ENCODE data around the gene LUC7L.
"Not testable (repeated sequence)": the region's sequence is repeated elsewhere in the genome, so short reads cannot be mapped to it uniquely, and the experiment has no call there.

The LUC7L gene

GRCh38 chr16:172374-172941 lies 56.8 kb downstream of the LUC7L start, which contains the start of gene HBA2:
TSS of gene HBA2 (plus strand) at chr16:172876. CDS start at chr16:172913, 37 bp downstream.
- not testable (repeated sequence) for H3K9ac ChIP-seq (ENCODE audit: low read length in 2 of 2); H3K36me3 ChIP-seq (ENCODE audit: control insufficient read depth in 2 of 2, insufficient read depth in 2 of 2, low read length in 2 of 2); H3K27ac ChIP-seq (ENCODE audit: low read length); H3K9me3 ChIP-seq (ENCODE audit: control insufficient read depth in 2 of 2, low read length in 2 of 2); H3K4me1 ChIP-seq (ENCODE audit: control insufficient read depth, insufficient read depth, low read length); H3K4me3 ChIP-seq (ENCODE audit: low read length in 2 of 2)
- H3K27me3 ChIP-seq (ENCODE audit: control insufficient read depth in 1 of 2, insufficient read depth in 2 of 2, low read length in 2 of 2), result peaks cover 32 to 50% of the 10 kb centered on the region in 2 donors

- peaks cover 10% of the 10 kb centered on the region for H3K4me1 ChIP-seq (ENCODE audit: control insufficient read depth, insufficient read depth, low read length)
- no peaks in the 10 kb centered on the region for H3K9me3 ChIP-seq (ENCODE audit: control insufficient read depth in 2 of 2, low read length in 2 of 2)
- no peaks in the 10 kb centered on the region for H3K36me3 ChIP-seq (ENCODE audit: control insufficient read depth in 2 of 2, insufficient read depth in 2 of 2, low read length in 2 of 2)
- no peak overlapping the region for H3K4me3 ChIP-seq (ENCODE audit: low read length in 2 of 2)
- H3K9ac ChIP-seq (ENCODE audit: low read length in 2 of 2), result no peak overlapping the region
- peaks cover 44 to 61% of the 10 kb centered on the region in 2 donors for H3K27me3 ChIP-seq (ENCODE audit: control insufficient read depth in 1 of 2, insufficient read depth in 2 of 2, low read length in 2 of 2)
- no peak overlapping the region for H3K27ac ChIP-seq (ENCODE audit: low read length)
Measured at GRCh38 chr16:170788-171187, 58.5 kb downstream of the LUC7L start.

GRCh38 chr16:170088-170507 lies 59.2 kb downstream of the LUC7L start:
- peaks cover 17% of the 10 kb centered on the region for H3K4me1 ChIP-seq (ENCODE audit: control insufficient read depth, insufficient read depth, low read length)
- H3K4me3 ChIP-seq (ENCODE audit: low read length in 2 of 2); H3K9me3 ChIP-seq (ENCODE audit: control insufficient read depth in 2 of 2, low read length in 2 of 2); H3K27ac ChIP-seq (ENCODE audit: low read length); H3K36me3 ChIP-seq (ENCODE audit: control insufficient read depth in 2 of 2, insufficient read depth in 2 of 2, low read length in 2 of 2); H3K9ac ChIP-seq (ENCODE audit: low read length in 2 of 2): not testable (repeated sequence)
- H3K27me3 ChIP-seq (ENCODE audit: control insufficient read depth in 1 of 2, insufficient read depth in 2 of 2, low read length in 2 of 2), result peaks cover 45 to 61% of the 10 kb centered on the region in 2 donors

GRCh38 chr16:169014-169413 lies 60.2 kb downstream of the LUC7L start:
- Histone ChIP-seq H3K4me3 (ENCODE audit: low read length in 2 of 2) (no peak overlapping the region), H3K27ac (ENCODE audit: low read length) (no peak overlapping the region), H3K9me3 (ENCODE audit: control insufficient read depth in 2 of 2, low read length in 2 of 2) (no peaks in the 10 kb centered on the region), H3K4me1 (ENCODE audit: control insufficient read depth, insufficient read depth, low read length) (peaks cover 18% of the 10 kb centered on the region), H3K9ac (ENCODE audit: low read length in 2 of 2) (no peak overlapping the region), H3K27me3 (ENCODE audit: control insufficient read depth in 1 of 2, insufficient read depth in 2 of 2, low read length in 2 of 2) (peaks cover 40 to 54% of the 10 kb centered on the region in 2 donors), H3K36me3 (ENCODE audit: control insufficient read depth in 2 of 2, insufficient read depth in 2 of 2, low read length in 2 of 2) (no peaks in the 10 kb centered on the region)

GRCh38 chr16:168424-168823 lies 60.8 kb downstream of the LUC7L start:
- Histone ChIP-seq H3K4me3 (ENCODE audit: low read length in 2 of 2) (no peak overlapping the region), H3K27me3 (ENCODE audit: control insufficient read depth in 1 of 2, insufficient read depth in 2 of 2, low read length in 2 of 2) (peaks cover 40 to 54% of the 10 kb centered on the region in 2 donors), H3K4me1 (ENCODE audit: control insufficient read depth, insufficient read depth, low read length) (peaks cover 18% of the 10 kb centered on the region), H3K36me3 (ENCODE audit: control insufficient read depth in 2 of 2, insufficient read depth in 2 of 2, low read length in 2 of 2) (no peaks in the 10 kb centered on the region), H3K27ac (ENCODE audit: low read length) (no peak overlapping the region), H3K9ac (ENCODE audit: low read length in 2 of 2) (no peak overlapping the region), H3K9me3 (ENCODE audit: control insufficient read depth in 2 of 2, low read length in 2 of 2) (no peaks in the 10 kb centered on the region)

- Histone ChIP-seq H3K27ac (ENCODE audit: low read length) (no peak overlapping the region), H3K27me3 (ENCODE audit: control insufficient read depth in 1 of 2, insufficient read depth in 2 of 2, low read length in 2 of 2) (peaks cover 40 to 54% of the 10 kb centered on the region in 2 donors), H3K4me3 (ENCODE audit: low read length in 2 of 2) (no peak overlapping the region), H3K9ac (ENCODE audit: low read length in 2 of 2) (no peak overlapping the region), H3K4me1 (ENCODE audit: control insufficient read depth, insufficient read depth, low read length) (peaks cover 18% of the 10 kb centered on the region), H3K9me3 (ENCODE audit: control insufficient read depth in 2 of 2, low read length in 2 of 2) (no peaks in the 10 kb centered on the region), H3K36me3 (ENCODE audit: control insufficient read depth in 2 of 2, insufficient read depth in 2 of 2, low read length in 2 of 2) (no peaks in the 10 kb centered on the region)
Measured at GRCh38 chr16:167122-167690, 62.0 kb downstream of the LUC7L start.

- Histone ChIP-seq H3K4me3 (ENCODE audit: low read length in 2 of 2) (no peak overlapping the region), H3K9ac (ENCODE audit: low read length in 2 of 2) (no peak overlapping the region), H3K36me3 (ENCODE audit: control insufficient read depth in 2 of 2, insufficient read depth in 2 of 2, low read length in 2 of 2) (no peaks in the 10 kb centered on the region), H3K4me1 (ENCODE audit: control insufficient read depth, insufficient read depth, low read length) (peaks cover 18% of the 10 kb centered on the region), H3K27ac (ENCODE audit: low read length) (no peak overlapping the region), H3K9me3 (ENCODE audit: control insufficient read depth in 2 of 2, low read length in 2 of 2) (no peaks in the 10 kb centered on the region), H3K27me3 (ENCODE audit: control insufficient read depth in 1 of 2, insufficient read depth in 2 of 2, low read length in 2 of 2) (peaks cover 40 to 51% of the 10 kb centered on the region in 2 donors)
Measured at GRCh38 chr16:166375-167121, 62.7 kb downstream of the LUC7L start.

GRCh38 chr16:165539-166374 lies 63.5 kb downstream of the LUC7L start, which contains the start of gene HBM:
TSS of gene HBM (plus strand) at chr16:165978. CDS start at chr16:165998, 20 bp downstream.
- peak within 1 kb of the TSS; percentile 16 to 40 for H3K4me3 ChIP-seq (ENCODE audit: low read length in 2 of 2)
- H3K9me3 ChIP-seq (ENCODE audit: control insufficient read depth in 2 of 2, low read length in 2 of 2), result no peaks in the 10 kb centered on the region

GRCh38 chr16:164827-165538 lies 64.3 kb downstream of the LUC7L start:
- H3K36me3 ChIP-seq (ENCODE audit: control insufficient read depth in 2 of 2, insufficient read depth in 2 of 2, low read length in 2 of 2), result no peaks in the 10 kb centered on the region
- peak overlapping the region; percentile 16 to 40 for H3K4me3 ChIP-seq (ENCODE audit: low read length in 2 of 2)
- H3K27ac ChIP-seq (ENCODE audit: low read length), result no peak overlapping the region
- H3K9me3 ChIP-seq (ENCODE audit: control insufficient read depth in 2 of 2, low read length in 2 of 2), result no peaks in the 10 kb centered on the region
- peaks cover 40 to 46% of the 10 kb centered on the region in 2 donors for H3K27me3 ChIP-seq (ENCODE audit: control insufficient read depth in 1 of 2, insufficient read depth in 2 of 2, low read length in 2 of 2)
- H3K4me1 ChIP-seq (ENCODE audit: control insufficient read depth, insufficient read depth, low read length), result peaks cover 18% of the 10 kb centered on the region
- H3K9ac ChIP-seq (ENCODE audit: low read length in 2 of 2), result no peak overlapping the region

More at GRCh38 chr16:165539-166374, 63.5 kb downstream of the LUC7L start, which contains the start of gene HBM:
- Histone ChIP-seq H3K9ac (ENCODE audit: low read length in 2 of 2) (no peak within 1 kb of the TSS), H3K27me3 (ENCODE audit: control insufficient read depth in 1 of 2, insufficient read depth in 2 of 2, low read length in 2 of 2) (peaks cover 40 to 51% of the 10 kb centered on the region in 2 donors), H3K4me1 (ENCODE audit: control insufficient read depth, insufficient read depth, low read length) (peaks cover 18% of the 10 kb centered on the region), H3K36me3 (ENCODE audit: control insufficient read depth in 2 of 2, insufficient read depth in 2 of 2, low read length in 2 of 2) (no peaks in the 10 kb centered on the region), H3K27ac (ENCODE audit: low read length) (no peak within 1 kb of the TSS)

Measured in stomach smooth muscle (tissue), 2 donors.